Stimulated activated CD8-positive, alpha-beta memory T cell treated with anti-CD3 and anti-CD28 coated beads, Interleukin-4, amount 100 ng/mL, for 1 hour (primary cell): Measurements from ENCODE around the gene FADS6.

ENCODE experiments used
- DNase-seq, 2 donors: peaks; one replicate each; pipeline ENCODE4 v3.0.0-alpha.2; 2020; ENCODE audit warnings: low read depth in 2 of 2, low spot score in 1 of 2

The FADS6 gene

GRCh38 chr17:74833501-74834377 is 59.7 kb downstream of the FADS6 start:
- DNase-seq: no peak

GRCh38 chr17:74832421-74832820 is 61.0 kb downstream of the FADS6 start:
- DNase-seq: no peak

GRCh38 chr17:74831444-74832146 is 61.8 kb downstream of the FADS6 start:
- no peak for DNase-seq

GRCh38 chr17:74830861-74831260 is 62.6 kb downstream of the FADS6 start:
- no peak for DNase-seq

- DNase-seq: no peak
These were observed 65.6 kb downstream of the FADS6 start for GRCh38 chr17:74827800-74828199.
